SU-DHL-6 (cell line): Measurements from ENCODE around the gene POLA1.
A peak's percentile ranks its signal among the peaks of the same experiment; 100 is the strongest.

ENCODE experiments used
- H2AFZ ChIP-seq: fragments of 200-600 bp; sonication (generic); 2 replicates; pipeline ENCODE4 v1.6.1; 2014; ENCODE audit warnings: low read depth, mild to moderate bottlenecking, moderate library complexity, mixed read lengths, antibody characterized with exemption, low read length; ENCODE audit not compliant: severe bottlenecking
- H3F3A ChIP-seq: fragments of 200-600 bp; shearing (Covaris generic); 2 replicates; pipeline ENCODE4 v1.6.0; 2016; ENCODE audit warnings: antibody characterized with exemption, mild to moderate bottlenecking; ENCODE audit not compliant: insufficient read depth
- H3K27ac ChIP-seq: fragments of 200-600 bp; sonication (generic); 2 replicates; pipeline ENCODE4 v1.5.1; 2016; ENCODE audit warnings: low read depth, mild to moderate bottlenecking, low read length, moderate library complexity, mixed read lengths
- H3K27me3 ChIP-seq: fragments of 200-600 bp; sonication (generic), shearing (Covaris generic); 2 replicates; pipeline ENCODE4 v1.6.0; 2014; ENCODE audit warnings: mild to moderate bottlenecking, low read length
- H3K36me3 ChIP-seq: fragments of 200-600 bp; sonication (generic); 2 replicates; pipeline ENCODE4 v1.6.1; 2014; ENCODE audit warnings: mild to moderate bottlenecking, low read length, mixed read lengths
- H3K4me2 ChIP-seq: fragments of 300-600, 200-600 bp; shearing (Covaris generic), sonication (generic); 2 replicates; pipeline ENCODE4 v1.6.0; 2014; ENCODE audit warnings: low read length, low read depth, mild to moderate bottlenecking; ENCODE audit not compliant: poor library complexity, severe bottlenecking
- H3K4me3 ChIP-seq: fragments of 200-600 bp; sonication (generic); 2 replicates; pipeline ENCODE4 v1.5.1; 2014; ENCODE audit warnings: antibody characterized with exemption, low read length, mild to moderate bottlenecking, mixed read lengths; ENCODE audit not compliant: insufficient read depth, poor library complexity, severe bottlenecking
- H3K79me2 ChIP-seq: fragments of 200-600 bp; sonication (generic); 2 replicates; pipeline ENCODE4 v1.6.1; 2014; ENCODE audit warnings: mild to moderate bottlenecking, low read length, moderate library complexity; ENCODE audit not compliant: insufficient read depth
- H3K9ac ChIP-seq: fragments of 200-600 bp; sonication (generic); 2 replicates; pipeline ENCODE4 v1.7.0; 2014; ENCODE audit warnings: mild to moderate bottlenecking, low read length
- H3K9me2 ChIP-seq: fragments of 200-600 bp; sonication (generic); replicated peaks from 2 replicates; pipeline ENCODE4 v1.6.1; 2014; ENCODE audit warnings: low read length; ENCODE audit not compliant: insufficient read depth
- H3K9me3 ChIP-seq: fragments of 200-600 bp; sonication (generic); 2 replicates; pipeline ENCODE4 v1.6.1; 2014; ENCODE audit warnings: low read length, mixed read lengths; ENCODE audit not compliant: insufficient read depth
- H4K20me1 ChIP-seq: fragments of 200-600 bp; sonication (generic); 2 replicates; pipeline ENCODE4 v1.6.1; 2014; ENCODE audit warnings: low read depth, mild to moderate bottlenecking, antibody characterized with exemption, low read length, moderate library complexity, mixed read lengths
- EZH2phosphoT487 ChIP-seq: fragments of 200-600 bp; sonication (generic), shearing (Covaris generic); conservative IDR thresholded peaks from 2 replicates; pipeline ENCODE4 v1.6.1; 2018; ENCODE audit warnings: mild to moderate bottlenecking, antibody characterized with exemption, low read length, moderate library complexity, mixed read lengths
- TF ChIP-seq, protein P1 (sequence below): fragments of 200-600 bp; sonication (generic); IDR thresholded peaks from one replicate; pipeline ENCODE4 v1.5.1; 2017; ENCODE audit warnings: antibody characterized with exemption, mild to moderate bottlenecking, low read length, moderate library complexity; ENCODE audit not compliant: insufficient read depth, poor library complexity, severe bottlenecking

Gene POLA1

DNA sequence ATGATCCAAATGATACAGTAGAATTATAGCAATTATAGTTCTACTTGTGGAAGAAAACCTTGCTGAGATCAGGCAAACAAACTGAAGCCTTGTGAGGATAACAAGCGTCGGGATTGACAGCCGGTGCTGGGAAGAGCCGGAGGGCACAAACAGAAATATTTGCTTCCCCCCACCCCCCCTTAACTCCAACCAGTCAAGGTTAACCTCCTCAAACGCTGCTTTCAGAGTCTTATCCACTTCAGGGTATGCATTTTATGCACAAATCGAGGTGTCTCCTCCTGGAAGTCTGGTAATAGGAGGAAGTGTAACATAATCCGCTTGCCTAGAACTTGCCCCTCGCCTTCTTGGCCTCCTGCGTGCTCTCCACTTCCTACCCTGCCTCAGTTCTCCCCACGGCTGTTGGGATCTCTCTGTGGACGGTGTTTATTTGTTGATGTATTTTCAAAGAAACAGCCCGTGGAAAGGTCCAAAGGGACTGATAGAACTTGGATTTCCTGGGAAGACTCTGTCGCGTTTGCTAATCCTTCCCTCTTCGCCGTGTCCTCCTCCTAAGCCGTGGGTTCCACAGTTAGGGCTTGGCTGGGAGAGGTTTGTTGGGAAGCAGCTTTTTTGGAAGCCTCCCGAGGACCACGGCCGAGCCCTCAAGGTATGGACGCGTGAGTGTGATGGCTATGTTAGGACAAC is 326.1 kb downstream of the POLA1 start:
- Histone ChIP-seq H3K79me2 (no peaks in the 10 kb centered on the region), H2AFZ (no peak overlapping the region), H3K4me3 (no peak overlapping the region), H3K4me2 (peak overlapping the region; percentile 56), H3K27me3 (no peaks in the 10 kb centered on the region), H3K36me3 (no peaks in the 10 kb centered on the region), H3K9me2 (no peaks in the 10 kb centered on the region), H3K9ac (no peak overlapping the region), H4K20me1 (no peaks in the 10 kb centered on the region), H3K9me3 (no peaks in the 10 kb centered on the region), H3K27ac (no peak overlapping the region), H3F3A (no peaks in the 10 kb centered on the region)
- no peak for TF ChIP-seq EZH2phosphoT487
- TF ChIP-seq, protein P1, sequence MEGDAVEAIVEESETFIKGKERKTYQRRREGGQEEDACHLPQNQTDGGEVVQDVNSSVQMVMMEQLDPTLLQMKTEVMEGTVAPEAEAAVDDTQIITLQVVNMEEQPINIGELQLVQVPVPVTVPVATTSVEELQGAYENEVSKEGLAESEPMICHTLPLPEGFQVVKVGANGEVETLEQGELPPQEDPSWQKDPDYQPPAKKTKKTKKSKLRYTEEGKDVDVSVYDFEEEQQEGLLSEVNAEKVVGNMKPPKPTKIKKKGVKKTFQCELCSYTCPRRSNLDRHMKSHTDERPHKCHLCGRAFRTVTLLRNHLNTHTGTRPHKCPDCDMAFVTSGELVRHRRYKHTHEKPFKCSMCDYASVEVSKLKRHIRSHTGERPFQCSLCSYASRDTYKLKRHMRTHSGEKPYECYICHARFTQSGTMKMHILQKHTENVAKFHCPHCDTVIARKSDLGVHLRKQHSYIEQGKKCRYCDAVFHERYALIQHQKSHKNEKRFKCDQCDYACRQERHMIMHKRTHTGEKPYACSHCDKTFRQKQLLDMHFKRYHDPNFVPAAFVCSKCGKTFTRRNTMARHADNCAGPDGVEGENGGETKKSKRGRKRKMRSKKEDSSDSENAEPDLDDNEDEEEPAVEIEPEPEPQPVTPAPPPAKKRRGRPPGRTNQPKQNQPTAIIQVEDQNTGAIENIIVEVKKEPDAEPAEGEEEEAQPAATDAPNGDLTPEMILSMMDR: no peak

DNA sequence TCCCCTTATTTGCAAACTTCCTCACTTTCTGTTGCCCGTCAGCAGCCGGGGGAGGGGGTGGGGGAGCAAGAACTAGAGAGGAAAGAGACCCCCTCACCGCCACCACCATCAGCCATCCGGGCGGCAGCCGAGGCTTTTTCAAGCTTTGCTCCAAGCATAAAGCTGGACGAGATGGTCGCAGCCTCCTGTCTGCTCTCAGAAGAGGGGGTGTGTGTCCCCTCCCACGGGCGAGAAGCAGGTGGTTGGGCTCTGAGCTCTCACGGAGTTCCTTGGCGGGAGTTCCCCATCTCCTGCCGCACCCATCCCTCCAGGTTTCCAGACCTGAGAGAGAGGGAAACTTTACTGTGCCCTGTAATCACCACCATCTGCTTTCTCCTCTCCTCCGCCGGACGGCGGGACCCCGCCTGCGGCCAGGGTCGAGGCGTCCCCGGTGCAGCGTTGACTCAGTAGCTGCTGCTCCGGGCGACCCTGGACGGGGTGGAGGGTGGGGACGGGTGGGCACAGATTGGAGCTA is 326.7 kb downstream of the POLA1 start:
- Histone ChIP-seq H3K36me3 (no peaks in the 10 kb centered on the region), H3K9ac (no peak overlapping the region), H3K9me2 (no peaks in the 10 kb centered on the region), H3K79me2 (no peaks in the 10 kb centered on the region), H2AFZ (no peak overlapping the region), H3K9me3 (no peaks in the 10 kb centered on the region), H3K4me2 (peak overlapping the region; percentile 56), H3K27me3 (no peaks in the 10 kb centered on the region), H3F3A (no peaks in the 10 kb centered on the region), H3K27ac (no peak overlapping the region), H3K4me3 (peak overlapping the region; percentile 26), H4K20me1 (no peaks in the 10 kb centered on the region)
- no peak for TF ChIP-seq EZH2phosphoT487
- TF ChIP-seq, protein P1: no peak

DNA sequence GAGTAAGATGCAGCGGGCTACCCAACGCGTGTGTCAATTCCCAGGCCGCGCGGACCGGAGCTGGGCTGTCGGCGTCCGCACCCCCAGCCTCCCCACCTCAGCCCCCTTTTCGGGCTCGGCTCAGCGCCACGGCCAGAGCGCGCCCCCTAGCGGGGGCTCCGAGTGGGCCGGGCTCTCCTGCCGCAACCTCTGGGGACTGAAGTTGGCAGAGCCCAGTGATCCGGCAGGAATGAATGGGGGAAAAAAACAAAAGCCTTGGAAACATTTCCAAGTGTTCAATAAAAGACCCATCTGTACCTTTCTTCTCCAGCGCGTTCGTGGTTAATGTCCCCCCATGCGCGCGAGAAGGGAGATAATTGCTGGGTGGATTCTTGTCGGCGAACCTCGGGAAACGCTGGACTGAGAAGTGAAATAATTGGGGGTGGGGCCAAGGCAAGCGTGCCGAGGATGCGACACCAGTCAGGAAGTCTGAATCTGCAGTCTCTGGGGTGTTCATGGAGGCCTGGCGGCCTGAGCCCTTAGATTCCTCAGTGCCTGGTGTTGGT is 327.3 kb downstream of the POLA1 start:
- Histone ChIP-seq H3K9ac (no peak overlapping the region), H3K4me3 (peak overlapping the region; percentile 26), H3K27me3 (no peaks in the 10 kb centered on the region), H2AFZ (no peak overlapping the region), H3K36me3 (no peaks in the 10 kb centered on the region), H3K4me2 (peak overlapping the region; percentile 56), H3K79me2 (no peaks in the 10 kb centered on the region), H3K27ac (no peak overlapping the region), H3F3A (no peaks in the 10 kb centered on the region), H3K9me2 (no peaks in the 10 kb centered on the region), H4K20me1 (no peaks in the 10 kb centered on the region), H3K9me3 (no peaks in the 10 kb centered on the region)
- TF ChIP-seq, protein P1: peak; percentile 74
- TF ChIP-seq EZH2phosphoT487: no peak
